GM12872 (cell line): ENCODE data around the gene CCR8.

ENCODE experiments used
- TF ChIP-seq, protein P1 (sequence below): IDR thresholded peaks from 3 replicates; pipeline ENCODE4 v1.5.1; 2011; ENCODE audit warnings: low read depth, mild to moderate bottlenecking, low read length, moderate library complexity; ENCODE audit not compliant: insufficient read depth

CCR8 gene

DNA sequence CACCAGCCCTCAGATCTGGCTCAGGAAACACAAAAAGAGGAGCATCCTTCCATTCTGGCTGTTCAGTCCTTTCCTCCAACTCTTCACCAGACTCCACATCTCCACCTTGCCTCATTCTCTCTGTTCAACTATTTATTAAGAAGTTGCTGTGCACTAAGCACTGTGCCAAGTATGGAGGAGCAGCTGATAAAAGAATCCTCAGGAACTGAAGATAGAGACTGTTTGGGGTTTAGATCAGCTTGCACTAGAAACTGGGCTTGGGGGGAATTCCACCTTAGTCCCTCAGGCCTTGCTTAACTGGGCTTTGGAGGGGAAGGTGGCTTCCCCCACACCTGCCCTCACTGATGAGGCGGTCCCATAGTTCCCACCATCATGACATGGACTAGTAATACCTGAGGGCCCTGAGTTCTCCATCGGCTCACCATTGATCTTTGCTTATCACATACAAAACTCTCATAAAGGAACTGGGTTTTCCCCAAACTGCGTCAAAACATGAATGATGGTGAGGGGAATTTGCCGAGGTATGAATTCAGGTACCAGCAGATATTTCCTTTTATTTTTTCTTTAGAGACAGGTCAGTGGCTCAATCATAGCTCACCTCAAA, 1.7 kb upstream of the CCR8 start:
- TF ChIP-seq, protein P1, sequence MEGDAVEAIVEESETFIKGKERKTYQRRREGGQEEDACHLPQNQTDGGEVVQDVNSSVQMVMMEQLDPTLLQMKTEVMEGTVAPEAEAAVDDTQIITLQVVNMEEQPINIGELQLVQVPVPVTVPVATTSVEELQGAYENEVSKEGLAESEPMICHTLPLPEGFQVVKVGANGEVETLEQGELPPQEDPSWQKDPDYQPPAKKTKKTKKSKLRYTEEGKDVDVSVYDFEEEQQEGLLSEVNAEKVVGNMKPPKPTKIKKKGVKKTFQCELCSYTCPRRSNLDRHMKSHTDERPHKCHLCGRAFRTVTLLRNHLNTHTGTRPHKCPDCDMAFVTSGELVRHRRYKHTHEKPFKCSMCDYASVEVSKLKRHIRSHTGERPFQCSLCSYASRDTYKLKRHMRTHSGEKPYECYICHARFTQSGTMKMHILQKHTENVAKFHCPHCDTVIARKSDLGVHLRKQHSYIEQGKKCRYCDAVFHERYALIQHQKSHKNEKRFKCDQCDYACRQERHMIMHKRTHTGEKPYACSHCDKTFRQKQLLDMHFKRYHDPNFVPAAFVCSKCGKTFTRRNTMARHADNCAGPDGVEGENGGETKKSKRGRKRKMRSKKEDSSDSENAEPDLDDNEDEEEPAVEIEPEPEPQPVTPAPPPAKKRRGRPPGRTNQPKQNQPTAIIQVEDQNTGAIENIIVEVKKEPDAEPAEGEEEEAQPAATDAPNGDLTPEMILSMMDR: no peak

DNA sequence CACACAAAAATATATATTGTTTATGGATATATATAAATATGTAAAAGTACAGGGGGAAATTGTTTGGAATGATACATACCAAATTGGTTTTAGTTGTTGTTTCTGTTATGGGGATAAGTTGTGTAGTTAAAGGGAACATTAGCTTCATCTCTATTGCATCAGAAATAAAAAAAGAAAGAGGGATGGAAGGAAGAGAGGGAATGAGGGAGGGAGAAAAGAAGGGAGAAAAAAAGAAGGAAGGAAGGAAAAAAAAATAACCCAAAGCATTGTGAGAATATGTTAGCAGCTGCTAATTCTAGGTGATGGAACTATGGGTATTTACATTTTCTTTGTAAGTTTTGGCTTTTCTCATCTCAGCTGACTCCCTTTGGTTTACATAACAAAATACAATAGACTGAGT, 1.3 kb downstream of the CCR8 start:
- TF ChIP-seq, protein P1: no peak

- TF ChIP-seq, protein P1: no peak
Observed at GRCh38 chr3:39332525-39332924, 3.0 kb downstream of the CCR8 start.

DNA sequence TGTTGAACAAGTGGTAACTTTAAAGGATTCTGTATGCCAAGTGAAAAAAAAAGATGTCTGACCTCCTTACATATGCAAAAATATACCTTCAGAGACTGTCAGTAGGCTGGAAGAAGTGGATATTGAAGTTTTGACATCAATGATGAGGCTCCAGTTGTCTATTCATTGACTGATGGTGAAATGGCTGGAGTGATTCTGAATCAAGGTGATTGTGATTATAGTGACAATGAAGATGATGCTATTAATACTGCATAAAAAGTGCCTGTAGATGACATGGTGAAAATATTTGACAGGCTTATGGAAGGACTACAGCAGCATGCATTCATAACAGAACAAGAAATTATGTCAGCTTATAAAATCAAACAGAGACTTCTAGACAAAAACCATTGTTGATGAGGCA, 4.1 kb downstream of the CCR8 start:
- TF ChIP-seq, protein P1: no peak

GRCh38 chr3:39334205-39334604, 4.7 kb downstream of the CCR8 start:
- TF ChIP-seq, protein P1: no peak

GRCh38 chr3:39338201-39338600, 8.7 kb downstream of the CCR8 start:
- TF ChIP-seq, protein P1: no peak

GRCh38 chr3:39339086-39339485, 9.6 kb downstream of the CCR8 start:
- TF ChIP-seq, protein P1: no peak
